Measurements from ENCODE around the gene RGPD3.
"Not testable (repeated sequence)": the region's sequence is repeated elsewhere in the genome, so short reads cannot be mapped to it uniquely, and the experiment has no call there.

The RGPD3 gene

DNA sequence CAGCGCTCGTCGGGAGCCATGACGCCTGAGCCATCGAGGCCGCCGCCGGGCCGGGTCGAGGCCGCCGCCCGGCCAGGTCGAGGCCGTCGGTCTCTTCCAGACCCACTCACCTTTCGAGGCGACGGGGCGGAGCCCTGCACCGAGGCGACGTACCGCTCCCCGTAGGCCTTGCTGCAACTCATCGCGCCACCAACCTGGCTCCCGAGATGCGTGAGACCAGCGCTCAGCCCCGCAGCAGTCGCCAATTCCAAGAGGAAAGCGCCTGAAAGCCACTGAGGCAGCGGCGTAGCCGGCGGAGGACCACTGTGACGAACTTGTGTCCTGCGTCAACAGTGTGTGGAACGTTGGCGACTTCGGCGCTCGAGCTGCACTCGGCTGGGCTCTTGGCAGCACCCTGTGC is at the start of gene RGPD3:
Gene RGPD3 (minus strand): TSS at position 307 of the 400 bp plus-strand sequence. CDS start 125 bp downstream, at position 182.
- not testable (repeated sequence) for DNase-seq

DNA sequence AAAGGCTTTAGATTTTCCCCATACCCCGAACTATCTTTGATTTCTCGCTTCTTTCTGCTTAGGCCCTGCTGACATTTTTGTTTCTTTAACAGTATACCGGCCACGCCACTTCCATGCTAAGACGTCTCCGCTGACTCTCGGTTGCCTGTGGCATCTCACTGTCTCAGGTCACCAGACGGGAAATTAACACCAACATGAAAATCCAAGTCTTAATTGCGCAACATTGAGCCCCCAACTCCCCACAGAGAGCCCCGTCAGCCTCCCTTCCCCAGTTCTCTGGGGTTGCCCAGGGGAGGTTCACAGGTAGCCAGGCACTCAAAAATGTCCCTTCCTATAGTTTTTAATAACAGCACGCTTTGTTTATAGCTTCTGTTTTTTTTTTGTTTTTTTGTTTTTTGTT is 49.1 kb upstream of the RGPD3 start:
- DNase-seq: no peak

- DNase-seq: no peak
Observed at GRCh38 chr2:106516864-106517263, 48.7 kb upstream of the RGPD3 start.

DNA sequence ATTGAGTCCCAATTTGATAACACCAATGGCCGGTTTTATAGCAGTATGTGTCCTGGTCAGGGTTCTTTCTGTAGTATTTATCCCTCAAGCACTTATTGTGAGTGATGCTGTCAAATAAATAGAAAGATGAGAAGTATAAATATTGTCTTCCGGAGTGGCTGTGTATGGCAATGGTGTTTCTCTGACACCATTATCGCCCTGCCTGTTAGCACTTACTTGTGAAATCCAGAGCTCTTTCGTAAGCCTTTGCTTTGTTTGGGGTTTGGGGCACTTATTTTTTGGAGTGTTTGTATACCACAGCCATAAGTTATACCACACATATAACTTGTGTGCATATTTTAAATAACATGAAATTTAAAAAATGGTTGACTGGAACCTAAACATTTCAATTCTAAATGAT is 48.2 kb upstream of the RGPD3 start:
- DNase-seq: no peak

DNA sequence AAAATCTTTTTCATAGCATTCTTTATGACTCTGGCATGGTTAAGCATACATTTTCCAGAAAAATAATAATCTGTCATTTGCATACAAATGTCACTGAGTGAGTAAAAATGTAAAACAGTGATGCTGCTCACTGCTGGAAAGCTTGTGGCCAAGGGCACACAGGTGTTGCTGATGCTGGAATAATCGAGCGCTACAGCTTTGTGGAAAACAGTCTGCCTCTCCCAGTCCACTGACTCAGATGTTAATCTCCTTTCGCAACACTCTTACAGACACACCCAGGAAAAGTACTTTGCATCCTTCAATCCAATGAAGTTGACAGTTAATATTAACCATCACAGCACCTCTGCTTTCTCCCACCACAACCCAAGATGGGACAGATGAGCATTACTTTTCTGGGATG is 46.6 kb upstream of the RGPD3 start:
- not testable (repeated sequence) for DNase-seq

GRCh38 chr2:106513391-106513790 is 45.2 kb upstream of the RGPD3 start:
- DNase-seq: not testable (repeated sequence)

DNA sequence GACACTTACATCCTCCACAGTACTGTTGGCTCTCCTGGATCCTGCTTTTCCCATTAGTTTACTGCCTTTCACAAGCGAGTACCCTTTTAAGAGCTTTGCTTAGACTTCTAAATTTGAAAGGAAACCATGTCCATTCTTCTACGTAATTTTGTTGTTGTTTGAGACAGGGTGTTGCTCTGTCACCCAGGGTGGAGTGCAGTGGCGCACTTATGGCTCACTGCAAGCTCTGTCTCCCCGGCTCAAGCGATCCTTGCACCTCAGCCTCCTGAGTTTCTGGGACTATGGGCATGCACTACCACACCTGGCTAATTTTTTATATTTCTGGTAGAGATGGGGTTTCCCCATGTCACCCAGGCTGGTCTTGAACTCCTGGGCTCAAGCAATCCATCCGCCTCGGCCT is 43.7 kb upstream of the RGPD3 start:
- not testable (repeated sequence) for DNase-seq

DNA sequence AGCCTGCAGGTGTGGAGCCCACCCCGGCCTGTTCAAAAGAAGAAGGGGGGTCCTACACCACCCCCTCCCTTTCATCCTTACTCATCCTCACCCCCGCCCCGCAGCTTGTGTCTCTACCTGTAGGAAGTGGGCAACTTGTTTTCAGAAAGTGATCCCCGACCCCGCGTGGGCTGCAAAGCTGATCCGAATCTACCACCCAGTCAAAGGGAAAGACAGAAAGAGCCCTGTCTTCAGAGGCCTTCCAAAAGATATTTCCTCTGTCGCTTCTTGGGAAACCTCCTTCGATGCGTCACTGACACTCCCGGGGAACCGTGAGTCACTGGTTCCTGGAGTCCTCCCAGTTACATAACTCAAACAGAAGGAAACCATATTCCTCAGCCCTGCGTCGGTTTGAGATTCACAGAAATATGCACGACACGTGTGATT is 43.3 kb upstream of the RGPD3 start:
- not testable (repeated sequence) for DNase-seq

GRCh38 chr2:106510791-106511190 is 42.6 kb upstream of the RGPD3 start:
- not testable (repeated sequence) for DNase-seq

- not testable (repeated sequence) for DNase-seq
Observed at GRCh38 chr2:106509374-106509770, 41.2 kb upstream of the RGPD3 start.

GRCh38 chr2:106508660-106509373 is 40.6 kb upstream of the RGPD3 start:
- DNase-seq: not testable (repeated sequence)

- DNase-seq: not testable (repeated sequence)
Observed at GRCh38 chr2:106506002-106506687, 37.9 kb upstream of the RGPD3 start.

GRCh38 chr2:106504787-106505186 is 36.6 kb upstream of the RGPD3 start:
- not testable (repeated sequence) for DNase-seq

GRCh38 chr2:106504192-106504591 is 36.0 kb upstream of the RGPD3 start:
- not testable (repeated sequence) for DNase-seq

DNA sequence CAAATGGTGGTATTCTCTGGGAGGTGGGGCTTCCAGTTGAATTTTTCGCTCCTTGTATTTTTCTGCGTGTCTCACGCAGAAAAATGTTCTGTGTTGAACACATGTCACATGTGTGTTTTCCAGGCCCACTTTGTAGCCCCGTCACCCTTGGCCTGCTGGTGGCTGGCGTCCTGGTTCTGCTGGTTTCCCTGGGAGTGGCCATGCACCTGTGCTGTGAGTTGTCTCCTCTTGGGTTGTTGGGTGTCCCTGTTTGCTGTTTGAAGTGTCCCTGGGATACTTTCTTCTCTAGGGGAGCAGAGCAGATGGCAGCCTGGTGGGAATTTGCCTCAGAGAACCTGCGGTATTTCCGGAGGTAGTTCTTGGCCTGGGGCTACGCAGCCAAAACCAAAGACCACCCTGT is 34.1 kb upstream of the RGPD3 start:
- not testable (repeated sequence) for DNase-seq

DNA sequence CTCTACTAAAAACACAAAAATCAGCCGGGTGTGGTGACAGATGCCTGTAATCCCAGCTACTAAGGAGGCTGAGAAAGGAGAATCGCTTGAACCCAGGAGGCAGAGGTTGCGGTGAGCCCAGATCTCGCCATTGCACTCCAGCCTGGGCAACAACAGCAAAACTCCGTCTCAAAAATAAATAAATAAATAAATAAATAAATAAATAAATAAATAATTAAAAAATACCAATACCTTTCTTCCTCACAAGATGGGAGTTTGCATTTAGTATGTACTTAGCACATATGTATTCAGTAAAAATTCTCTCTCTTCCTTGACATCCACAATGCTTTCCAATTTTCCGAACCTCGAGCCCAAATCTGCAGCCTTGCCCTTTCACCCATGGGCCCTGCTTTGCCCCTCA is 32.1 kb upstream of the RGPD3 start:
- DNase-seq: not testable (repeated sequence)

DNA sequence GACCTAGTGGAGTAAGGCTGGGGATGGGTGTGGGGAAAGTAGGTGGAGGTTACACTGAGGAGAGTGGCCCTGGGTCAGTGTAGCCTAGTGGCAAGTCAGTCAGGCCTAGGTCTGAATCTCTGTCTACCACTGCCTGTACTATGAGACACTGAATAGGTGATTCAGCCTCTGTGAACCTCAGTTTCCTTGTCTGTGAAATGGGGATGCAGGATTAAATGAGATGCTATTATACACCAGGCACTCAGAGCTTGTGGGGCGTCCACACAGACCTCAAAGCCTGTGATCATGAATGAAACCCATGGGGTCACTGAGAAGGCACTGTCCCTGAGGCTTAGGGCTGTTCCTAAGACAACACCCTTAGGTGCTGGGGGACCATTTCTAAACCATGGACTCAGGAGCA is 30.3 kb upstream of the RGPD3 start:
- DNase-seq: not testable (repeated sequence)

- not testable (repeated sequence) for DNase-seq
Observed at GRCh38 chr2:106492913-106493312, 24.7 kb upstream of the RGPD3 start.

- DNase-seq: not testable (repeated sequence)
Observed at GRCh38 chr2:106492399-106492798, 24.2 kb upstream of the RGPD3 start.

- DNase-seq: not testable (repeated sequence)
Observed at GRCh38 chr2:106489701-106490100, 21.5 kb upstream of the RGPD3 start.

DNA sequence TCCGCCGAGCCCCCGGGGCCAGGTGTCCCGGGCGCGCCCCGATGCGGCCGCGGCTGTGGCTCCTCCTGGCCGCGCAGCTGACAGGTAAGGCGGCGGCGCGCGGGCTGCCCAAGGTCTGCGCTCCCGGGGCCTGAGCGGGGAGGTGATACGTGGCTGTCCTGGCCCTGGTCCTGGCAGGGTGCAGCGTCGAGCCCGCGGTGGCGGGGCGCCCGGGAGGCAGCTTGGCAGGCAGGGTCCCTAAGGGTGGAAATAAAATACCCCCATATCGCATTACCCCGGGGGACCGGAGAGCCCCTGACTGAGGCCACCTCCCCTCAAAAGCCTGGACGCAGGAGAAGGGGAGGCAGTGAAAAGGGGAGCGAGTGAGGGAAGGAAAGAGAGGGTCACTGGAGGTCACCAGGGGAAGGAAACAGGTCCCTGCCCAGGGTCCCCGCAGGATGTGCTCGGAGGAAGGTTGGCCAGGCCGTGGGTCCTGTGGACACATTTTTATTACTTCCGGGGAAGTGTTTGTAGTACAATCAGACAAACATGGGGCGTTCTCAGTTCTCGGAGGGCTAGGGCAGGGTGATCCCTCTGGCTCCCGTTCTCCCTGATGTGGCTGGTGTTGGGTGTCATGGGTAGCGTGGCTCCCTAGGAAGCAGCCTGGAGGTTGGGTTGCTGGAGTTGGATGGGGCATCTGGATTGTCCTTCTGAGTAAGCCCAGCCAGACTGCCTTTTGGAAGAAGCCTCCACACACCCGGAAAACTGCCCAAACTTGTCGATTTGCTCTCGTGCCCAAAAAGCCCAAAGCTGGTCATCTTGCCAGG is 19.4 kb upstream of the RGPD3 start:
- not testable (repeated sequence) for DNase-seq

DNA sequence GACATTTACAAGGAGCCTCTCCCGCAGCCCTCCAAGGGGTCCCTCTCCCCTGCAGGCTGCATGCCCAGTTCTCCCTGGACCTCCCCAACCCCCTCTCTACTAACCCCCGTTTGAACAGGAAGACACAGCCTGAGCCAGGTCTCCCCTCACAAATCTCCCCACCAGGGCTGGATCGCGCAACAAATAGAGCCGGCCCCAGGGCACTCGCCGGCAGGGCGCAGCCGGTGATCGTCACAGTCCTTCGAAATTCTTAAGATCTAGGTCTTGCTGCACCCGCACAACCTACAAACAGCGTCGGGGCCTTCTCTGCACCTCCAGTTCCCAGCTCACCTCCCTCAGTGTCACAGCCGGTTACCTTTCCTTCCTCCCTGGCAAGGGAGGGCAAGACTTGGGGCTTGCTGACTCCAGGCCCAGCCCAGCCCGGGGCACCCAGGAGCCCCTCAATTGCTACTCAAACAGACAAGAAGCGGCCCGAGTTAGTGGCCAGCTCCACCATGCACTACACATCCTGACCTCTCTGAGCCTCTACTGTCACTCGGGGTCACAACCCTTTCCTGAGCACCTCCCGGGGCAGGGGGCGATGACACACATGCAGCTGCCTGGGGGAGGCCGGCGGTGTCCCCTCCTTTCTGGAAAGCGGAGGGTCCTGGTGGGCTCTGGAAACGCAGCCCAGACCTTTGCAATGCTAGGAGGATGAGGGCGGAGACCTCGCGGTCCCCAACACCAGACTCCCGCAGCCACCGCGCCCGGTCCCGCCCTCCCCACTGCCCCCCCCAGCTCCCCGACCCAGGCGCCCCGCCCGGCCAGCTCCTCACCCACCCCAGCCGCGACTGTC is 18.6 kb upstream of the RGPD3 start, which contains the start of gene CD8B2:
Gene CD8B2 (plus strand): TSS at position 814 of the 835 bp plus-strand sequence. CDS start 63 bp downstream, outside the sequence.
- not testable (repeated sequence) for DNase-seq
